ENCODE data around the gene TBC1D24. TPM values are rescaled to one million over a fixed set of nuclear protein-coding genes. Genes with fewer than 3 reads are reported as not detected.

TBC1D24 gene
- total RNA-seq, 4 donors from 2014 or later = 0.59 to 21.6 (median 4.6) TPM

DNA sequence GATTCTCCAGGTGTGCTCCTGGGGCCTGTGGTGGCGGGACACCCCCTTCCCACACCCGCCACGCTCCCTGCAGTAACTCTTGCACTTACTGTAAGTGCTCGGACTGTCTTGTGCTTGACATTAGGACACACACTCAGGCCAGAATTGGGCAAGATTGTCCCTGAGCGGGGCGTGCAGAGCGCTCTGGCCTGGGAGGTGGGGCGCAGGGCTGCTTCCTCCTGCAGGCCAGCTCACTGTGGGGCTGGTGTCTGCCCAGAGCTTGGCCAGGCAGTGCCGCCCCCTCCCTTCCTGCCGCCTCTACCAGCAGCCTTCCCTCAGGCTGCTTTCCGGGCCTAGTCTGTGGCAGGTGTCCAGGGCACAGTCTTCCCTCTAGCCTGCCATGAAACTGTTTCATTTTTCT lies 32.7 kb downstream of the TBC1D24 start:
- H3K27ac ChIP-seq = no peak overlapping the region

DNA sequence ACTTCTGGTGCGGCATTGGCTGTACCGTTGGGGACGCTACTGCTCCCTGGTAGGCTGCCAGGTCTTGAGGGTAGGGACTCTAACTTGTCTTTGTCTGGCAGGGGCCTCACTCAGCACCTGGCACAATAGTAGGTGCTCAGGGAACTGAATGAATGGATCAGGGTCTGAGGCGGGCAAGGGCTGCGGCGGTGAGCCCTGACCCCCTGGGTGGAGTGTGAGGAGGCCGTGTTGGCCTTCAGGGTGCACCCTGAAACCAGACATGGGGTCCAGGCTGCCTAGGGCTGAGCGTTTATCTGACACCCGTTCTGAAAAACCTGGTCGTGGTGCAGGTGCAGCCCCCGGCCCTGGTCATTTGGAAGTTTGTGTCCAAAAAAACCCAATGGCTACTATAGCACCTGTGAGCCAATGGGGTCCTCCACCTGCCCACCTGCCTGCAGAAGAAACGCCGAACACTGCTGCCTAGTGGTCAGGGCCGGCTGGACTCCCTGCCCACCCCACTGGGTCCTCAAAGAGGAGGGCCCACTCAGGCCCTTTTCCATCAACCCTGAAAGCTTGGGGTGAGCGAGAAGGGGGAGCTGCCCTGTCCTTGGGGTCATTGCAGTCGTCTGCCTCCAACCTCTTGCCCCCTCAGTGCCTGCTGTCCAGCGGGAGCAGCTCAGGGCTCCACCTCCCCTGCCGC lies 33.9 kb downstream of the TBC1D24 start:
- intact Hi-C loops (cut with DNase I; ENCODE audit: low total_unique reads) = no loop called here
- TF ChIP-seq, protein P1, sequence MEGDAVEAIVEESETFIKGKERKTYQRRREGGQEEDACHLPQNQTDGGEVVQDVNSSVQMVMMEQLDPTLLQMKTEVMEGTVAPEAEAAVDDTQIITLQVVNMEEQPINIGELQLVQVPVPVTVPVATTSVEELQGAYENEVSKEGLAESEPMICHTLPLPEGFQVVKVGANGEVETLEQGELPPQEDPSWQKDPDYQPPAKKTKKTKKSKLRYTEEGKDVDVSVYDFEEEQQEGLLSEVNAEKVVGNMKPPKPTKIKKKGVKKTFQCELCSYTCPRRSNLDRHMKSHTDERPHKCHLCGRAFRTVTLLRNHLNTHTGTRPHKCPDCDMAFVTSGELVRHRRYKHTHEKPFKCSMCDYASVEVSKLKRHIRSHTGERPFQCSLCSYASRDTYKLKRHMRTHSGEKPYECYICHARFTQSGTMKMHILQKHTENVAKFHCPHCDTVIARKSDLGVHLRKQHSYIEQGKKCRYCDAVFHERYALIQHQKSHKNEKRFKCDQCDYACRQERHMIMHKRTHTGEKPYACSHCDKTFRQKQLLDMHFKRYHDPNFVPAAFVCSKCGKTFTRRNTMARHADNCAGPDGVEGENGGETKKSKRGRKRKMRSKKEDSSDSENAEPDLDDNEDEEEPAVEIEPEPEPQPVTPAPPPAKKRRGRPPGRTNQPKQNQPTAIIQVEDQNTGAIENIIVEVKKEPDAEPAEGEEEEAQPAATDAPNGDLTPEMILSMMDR (IDR thresholded peaks at IDR 0.05) = no peak
- TF ChIP-seq POLR2A (IDR thresholded peaks at IDR 0.05) = no peak

More for the DNA sequence above, 32.7 kb downstream of the TBC1D24 start:
- H3K4me3 ChIP-seq = no peak overlapping the region
- DNase-seq = no peak
- H3K36me3 ChIP-seq = no peaks in the 10 kb centered on the region
- intact Hi-C loops (cut with DNase I; ENCODE audit: low total_unique reads) = no loop called here
- no peaks in the 10 kb centered on the region for H3K27me3 ChIP-seq
- peaks cover 0 to 3% of the 10 kb centered on the region in 2 donors for H3K4me1 ChIP-seq
- no peaks in the 10 kb centered on the region for H3K9me3 ChIP-seq
- no peak for TF ChIP-seq POLR2A (IDR thresholded peaks at IDR 0.05)

DNA sequence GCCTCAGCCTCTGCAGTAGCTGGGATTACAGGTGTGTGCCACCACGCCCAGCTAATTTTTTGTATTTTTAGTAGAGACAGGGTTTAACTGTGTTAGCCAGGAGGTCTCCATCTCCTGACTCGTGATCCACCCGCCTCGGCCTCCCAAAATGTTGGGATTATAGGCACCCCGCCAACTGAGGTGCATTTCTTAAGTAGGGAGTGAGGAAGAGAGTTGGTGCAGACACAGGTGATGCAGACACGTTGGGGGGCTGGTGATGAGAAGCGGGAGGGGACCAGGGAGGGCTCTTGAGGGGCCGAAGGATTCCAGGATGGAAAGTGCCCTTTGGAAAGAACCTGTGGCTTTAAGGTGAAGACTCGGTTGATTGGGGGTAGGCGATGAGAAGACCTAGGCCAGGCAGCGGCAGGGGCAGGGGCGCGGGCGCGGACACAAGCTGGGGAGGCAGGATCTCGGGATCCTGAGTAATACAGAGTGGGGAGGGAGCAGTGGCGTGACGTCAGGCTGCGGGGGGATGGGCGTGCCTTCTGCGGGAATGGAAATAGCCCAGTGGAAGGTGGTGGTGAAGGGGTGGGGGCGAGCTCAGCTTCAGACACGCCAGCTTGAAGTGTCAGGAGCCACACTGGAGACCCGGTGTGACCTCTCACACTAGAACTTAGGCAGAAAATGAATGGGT lies 36.3 kb downstream of the TBC1D24 start:
- Histone ChIP-seq H3K27ac (peak overlapping the region; percentile 47 to 63), H3K4me3 (peak overlapping the region in 1 of 2 donors; percentile 15), H3K36me3 (no peaks in the 10 kb centered on the region), H3K9me3 (no peaks in the 10 kb centered on the region), H3K27me3 (no peaks in the 10 kb centered on the region), H3K4me1 (peaks cover under 1 to 12% of the 10 kb centered on the region in 2 donors)
- peak; percentile 87 to 92 for DNase-seq
- intact Hi-C loops (cut with DNase I; ENCODE audit: low total_unique reads) = no loop called here
- TF ChIP-seq, protein P1 (IDR thresholded peaks at IDR 0.05) = no peak
- TF ChIP-seq POLR2A (IDR thresholded peaks at IDR 0.05) = peak; percentile 46 to 68

More for the DNA sequence above, 33.9 kb downstream of the TBC1D24 start:
- no peaks in the 10 kb centered on the region for H3K36me3 ChIP-seq
- H3K9me3 ChIP-seq = no peaks in the 10 kb centered on the region
- DNase-seq = no peak
- no peaks in the 10 kb centered on the region for H3K27me3 ChIP-seq
- H3K4me1 ChIP-seq = no peaks in the 10 kb centered on the region
- no peak overlapping the region for H3K27ac ChIP-seq
- H3K4me3 ChIP-seq = no peak overlapping the region

DNA sequence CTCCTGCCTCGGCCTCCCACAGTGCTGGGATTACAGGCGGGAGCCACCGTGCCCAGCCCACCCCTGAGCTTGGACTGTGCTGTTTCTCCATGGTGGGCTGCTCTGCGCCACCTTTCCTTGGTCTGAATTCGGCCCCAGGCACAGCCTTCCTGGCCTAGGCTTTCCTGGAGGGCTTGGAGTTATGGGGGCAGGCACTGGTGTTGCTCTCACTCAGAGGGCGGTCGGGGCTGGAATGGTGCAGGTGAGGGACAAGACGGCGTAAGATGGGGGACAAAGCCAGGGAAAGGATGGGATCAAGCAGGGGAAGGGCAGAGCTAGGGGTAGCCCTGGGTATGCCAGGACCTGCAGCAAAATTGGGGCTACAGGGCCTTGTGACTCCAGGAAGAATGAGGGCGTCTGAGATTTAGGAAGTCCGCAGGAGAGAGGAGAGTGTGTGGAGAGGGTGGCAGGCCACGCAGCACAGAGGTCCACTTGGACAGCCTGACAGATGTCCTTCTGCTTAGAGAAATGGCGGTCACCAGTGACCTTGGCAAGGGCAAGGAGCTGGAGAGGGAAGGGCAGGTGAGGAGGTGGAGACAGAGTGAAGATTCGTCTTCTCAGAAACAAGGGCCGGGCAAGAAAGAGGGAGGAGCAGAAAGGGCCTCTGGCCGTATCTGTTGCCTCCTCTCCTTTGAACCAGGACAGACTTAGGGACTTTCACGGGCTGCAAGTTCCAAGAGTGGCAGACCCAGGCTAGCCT lies 37.2 kb downstream of the TBC1D24 start:
- TF ChIP-seq, protein P1 (IDR thresholded peaks at IDR 0.05) = no peak
- TF ChIP-seq POLR2A (IDR thresholded peaks at IDR 0.05) = no peak
- intact Hi-C loops (cut with DNase I; ENCODE audit: low total_unique reads) = no loop called here
- no peaks in the 10 kb centered on the region for H3K27me3 ChIP-seq
- H3K36me3 ChIP-seq = no peaks in the 10 kb centered on the region
- no peak overlapping the region for H3K4me3 ChIP-seq
- H3K9me3 ChIP-seq = no peaks in the 10 kb centered on the region
- peak in 1 of 2 donors; percentile 18 for DNase-seq
- H3K27ac ChIP-seq = peak overlapping the region; percentile 96 to 97
- H3K4me1 ChIP-seq = peaks cover 8 to 21% of the 10 kb centered on the region in 2 donors

DNA sequence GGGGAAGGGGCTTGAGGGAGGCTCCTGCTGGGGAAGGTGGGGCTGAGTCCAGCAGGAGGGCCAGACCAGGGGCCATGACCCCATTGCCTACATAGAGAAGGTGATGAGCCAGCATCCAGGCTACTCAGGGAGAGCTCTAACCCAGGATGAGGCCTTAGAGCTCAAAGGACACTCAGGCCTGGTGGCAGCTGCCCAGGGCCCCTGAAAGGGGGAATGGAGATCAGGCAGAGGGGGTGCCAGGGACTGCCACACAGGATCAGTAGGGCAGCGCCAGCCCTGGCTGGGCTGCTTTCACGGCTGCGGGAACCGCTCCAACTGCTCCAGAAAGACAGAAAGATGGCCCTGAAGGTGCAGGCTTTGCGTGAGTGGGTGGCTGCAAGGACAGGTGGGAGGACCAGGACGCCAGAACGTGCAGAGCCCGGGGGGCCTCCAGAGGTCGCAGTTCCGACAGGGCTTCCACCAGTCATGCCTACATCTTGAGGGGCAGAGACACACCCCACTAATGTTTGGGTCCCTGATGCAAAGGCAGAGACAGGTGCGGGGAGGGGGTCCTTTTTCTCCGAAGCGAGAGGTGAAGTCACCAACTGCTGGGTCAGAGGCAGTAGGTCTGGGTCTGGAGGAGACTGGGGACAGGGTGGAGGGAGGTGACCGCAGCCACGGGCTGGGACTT lies 37.9 kb downstream of the TBC1D24 start:
- H3K36me3 ChIP-seq = no peaks in the 10 kb centered on the region
- intact Hi-C loops (cut with DNase I; ENCODE audit: low total_unique reads) = no loop called here
- H3K4me1 ChIP-seq = peaks cover 12 to 29% of the 10 kb centered on the region in 2 donors
- peak overlapping the region; percentile 96 to 97 for H3K27ac ChIP-seq
- H3K4me3 ChIP-seq = peak overlapping the region; percentile 82 to 94
- DNase-seq = peak in 1 of 2 donors; percentile 43
- no peaks in the 10 kb centered on the region for H3K27me3 ChIP-seq
- no peaks in the 10 kb centered on the region for H3K9me3 ChIP-seq
- TF ChIP-seq, protein P1 (IDR thresholded peaks at IDR 0.05) = no peak
- no peak for TF ChIP-seq POLR2A (IDR thresholded peaks at IDR 0.05)
